Measurements from ENCODE around the gene SMARCA2.

The SMARCA2 gene

DNA sequence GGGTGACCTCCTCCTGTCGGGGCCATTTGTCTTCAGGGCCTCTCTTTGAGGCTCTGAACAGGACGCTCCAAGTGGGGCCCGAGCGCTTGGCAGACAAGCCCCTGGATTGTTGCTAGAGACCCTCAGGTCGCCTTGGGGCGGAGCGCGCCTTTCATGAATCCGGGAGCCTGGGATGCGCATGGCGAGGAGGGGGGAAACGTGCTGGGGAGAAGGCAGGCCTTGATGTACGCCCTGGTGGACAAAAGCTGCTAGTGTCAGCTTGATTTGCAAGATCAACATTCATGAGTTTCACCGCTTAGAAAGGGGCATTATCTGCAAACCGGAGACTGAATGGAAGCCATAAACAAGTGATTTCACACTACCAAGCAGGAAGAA lies 226.3 kb downstream of the SMARCA2 start:
- CTCF ChIA-PET = no interaction called here
- POLR2A ChIA-PET = no interaction called here
- peak; percentile 22 for DNase-seq (ENCODE audit: extremely low spot score)
- TF ChIP-seq NFRKB (IDR thresholded peaks at IDR 0.05) (no peak), CTBP1 (IDR thresholded peaks at IDR 0.05; ENCODE audit: borderline replicate concordance) (no peak), FOXK2 (IDR thresholded peaks at IDR 0.05) (no peak), L3MBTL2 (conservative IDR thresholded peaks at IDR 0.05) (no peak), FOXM1 (IDR thresholded peaks at IDR 0.05; ENCODE audit: borderline replicate concordance) (no peak), BHLHE40 (IDR thresholded peaks at IDR 0.05; ENCODE audit: borderline replicate concordance) (no peak), SP1 (IDR thresholded peaks at IDR 0.05) (no peak), HDGF (IDR thresholded peaks at IDR 0.05; ENCODE audit: borderline replicate concordance) (no peak), ELF4 (IDR thresholded peaks at IDR 0.05) (no peak), SUZ12 (IDR thresholded peaks at IDR 0.05) (no peak)
- TF ChIP-seq, protein P1, sequence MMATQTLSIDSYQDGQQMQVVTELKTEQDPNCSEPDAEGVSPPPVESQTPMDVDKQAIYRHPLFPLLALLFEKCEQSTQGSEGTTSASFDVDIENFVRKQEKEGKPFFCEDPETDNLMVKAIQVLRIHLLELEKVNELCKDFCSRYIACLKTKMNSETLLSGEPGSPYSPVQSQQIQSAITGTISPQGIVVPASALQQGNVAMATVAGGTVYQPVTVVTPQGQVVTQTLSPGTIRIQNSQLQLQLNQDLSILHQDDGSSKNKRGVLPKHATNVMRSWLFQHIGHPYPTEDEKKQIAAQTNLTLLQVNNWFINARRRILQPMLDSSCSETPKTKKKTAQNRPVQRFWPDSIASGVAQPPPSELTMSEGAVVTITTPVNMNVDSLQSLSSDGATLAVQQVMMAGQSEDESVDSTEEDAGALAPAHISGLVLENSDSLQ (IDR thresholded peaks at IDR 0.05) = no peak

DNA sequence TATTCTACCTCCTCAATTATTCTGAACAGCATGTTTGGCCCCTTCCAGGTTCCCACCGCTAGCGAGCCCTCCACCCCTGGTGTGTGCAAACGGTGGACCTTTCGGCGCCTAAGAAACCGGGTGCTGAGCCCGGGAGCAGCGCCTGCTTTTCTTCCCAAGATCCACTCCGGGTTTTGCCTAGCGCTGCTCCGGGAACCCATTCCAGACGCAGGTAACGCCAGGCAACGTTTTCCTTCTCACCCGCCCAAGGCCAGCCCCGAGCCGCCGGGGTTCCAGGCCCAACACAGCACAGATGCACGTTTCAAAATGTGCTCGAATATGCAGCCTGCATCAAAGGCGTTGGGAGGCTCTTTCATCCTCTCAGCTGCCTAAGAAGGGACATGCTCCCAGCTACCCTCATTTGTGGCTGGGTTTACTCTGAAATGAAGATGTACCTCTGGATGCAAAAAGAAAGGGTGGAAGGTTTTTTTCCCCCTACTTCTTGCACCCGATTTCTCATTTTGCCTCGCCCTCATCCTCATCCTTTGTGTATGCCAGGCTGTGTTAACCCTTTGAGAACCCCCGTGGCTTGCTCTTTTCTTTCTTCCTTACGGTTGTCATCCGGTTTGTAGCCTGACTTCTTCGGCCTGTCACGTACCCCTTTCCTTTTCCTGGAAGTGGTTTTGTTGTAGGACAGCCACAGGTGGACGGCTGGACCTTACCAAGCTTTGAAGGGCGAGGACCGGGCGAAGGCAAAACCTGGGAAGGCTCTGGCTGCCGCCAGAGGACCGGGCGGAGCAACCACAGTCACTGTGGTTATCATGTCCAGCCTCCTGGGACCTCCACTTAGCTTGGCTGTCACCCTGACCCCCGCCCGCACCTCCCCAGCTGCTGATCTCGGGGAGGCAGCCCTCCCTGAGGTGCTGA lies 226.9 kb downstream of the SMARCA2 start:
- DNase-seq (ENCODE audit: extremely low spot score) = peak; percentile 74
- ChIA-PET POLR2A (no interaction called here), CTCF (no interaction called here)
- TF ChIP-seq FOXK2 (IDR thresholded peaks at IDR 0.05) (no peak), FOXM1 (IDR thresholded peaks at IDR 0.05; ENCODE audit: borderline replicate concordance) (peak; percentile 87; the same call in 1 of the 2 replicates), SP1 (IDR thresholded peaks at IDR 0.05) (no peak), SUZ12 (IDR thresholded peaks at IDR 0.05) (no peak), ZNF384 (IDR thresholded peaks at IDR 0.05) (no peak), TARDBP (IDR thresholded peaks at IDR 0.05) (no peak), CTBP1 (IDR thresholded peaks at IDR 0.05; ENCODE audit: borderline replicate concordance) (no peak), ELF4 (IDR thresholded peaks at IDR 0.05) (no peak), BHLHE40 (IDR thresholded peaks at IDR 0.05; ENCODE audit: borderline replicate concordance) (no peak), LEF1 (IDR thresholded peaks at IDR 0.05; ENCODE audit: borderline replicate concordance) (no peak), L3MBTL2 (conservative IDR thresholded peaks at IDR 0.05) (peak; percentile 43), FOXA1 (IDR thresholded peaks at IDR 0.05) (no peak), ARNT (IDR thresholded peaks at IDR 0.05) (0 out of 2 replicates have a peak, but pooled peaks have one; percentile 13), NFRKB (IDR thresholded peaks at IDR 0.05) (no peak)
- TF ChIP-seq, protein P1 (IDR thresholded peaks at IDR 0.05) = no peak

DNA sequence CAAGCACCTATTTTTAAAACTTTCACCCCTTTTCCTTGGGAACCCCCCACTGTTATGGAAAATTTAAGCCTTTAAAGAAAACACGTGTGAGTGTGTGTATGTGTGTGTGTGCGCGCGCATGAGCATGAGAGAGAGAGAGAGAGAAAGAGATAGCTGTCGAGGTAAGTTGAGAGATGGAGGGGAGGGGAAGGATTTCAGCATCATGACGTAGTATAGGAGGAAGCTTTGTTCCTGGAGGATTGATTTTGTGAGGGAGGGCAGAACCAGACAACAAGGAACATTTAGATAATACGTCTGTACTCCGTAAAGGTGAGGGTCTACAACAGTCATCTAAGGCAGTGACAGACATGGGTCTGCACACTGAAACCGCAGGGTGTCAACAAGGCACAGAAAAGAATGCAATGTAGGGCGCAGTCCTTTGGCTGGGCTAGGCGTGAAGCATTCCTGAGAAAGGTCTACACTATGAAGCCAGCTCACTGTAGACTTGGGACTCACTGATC lies 227.7 kb downstream of the SMARCA2 start:
- CTCF ChIA-PET = no interaction called here
- no peak for DNase-seq (ENCODE audit: extremely low spot score)
- no peak for TF ChIP-seq HDGF (IDR thresholded peaks at IDR 0.05; ENCODE audit: borderline replicate concordance)
- no peak for TF ChIP-seq ZNF384 (IDR thresholded peaks at IDR 0.05)
- TF ChIP-seq L3MBTL2 (conservative IDR thresholded peaks at IDR 0.05) = no peak
- TF ChIP-seq FOXK2 (IDR thresholded peaks at IDR 0.05) = no peak
- TF ChIP-seq, protein P1 (IDR thresholded peaks at IDR 0.05) = no peak
- no peak for TF ChIP-seq FOXA1 (IDR thresholded peaks at IDR 0.05)
- TF ChIP-seq BHLHE40 (IDR thresholded peaks at IDR 0.05; ENCODE audit: borderline replicate concordance) = no peak
- TF ChIP-seq CTBP1 (IDR thresholded peaks at IDR 0.05; ENCODE audit: borderline replicate concordance) = no peak
- TF ChIP-seq NFRKB (IDR thresholded peaks at IDR 0.05) = no peak
- no peak for TF ChIP-seq LEF1 (IDR thresholded peaks at IDR 0.05; ENCODE audit: borderline replicate concordance)
- TF ChIP-seq ARNT (IDR thresholded peaks at IDR 0.05) = no peak
- no peak for TF ChIP-seq FOXM1 (IDR thresholded peaks at IDR 0.05; ENCODE audit: borderline replicate concordance)
- TF ChIP-seq SP1 (IDR thresholded peaks at IDR 0.05) = no peak
- TF ChIP-seq SUZ12 (IDR thresholded peaks at IDR 0.05) = no peak
- TF ChIP-seq TARDBP (IDR thresholded peaks at IDR 0.05) = no peak
- no peak for TF ChIP-seq ELF4 (IDR thresholded peaks at IDR 0.05)
- POLR2A ChIA-PET = no interaction called here

All from HEK293T (cell line).